Common myeloid progenitor, CD34-positive (primary cell): ENCODE measurements around the gene GJA4.

Experiments
- CTCF ChIA-PET: fragments of 350-600 bp; sonication (Branson Sonifier 250); formaldehyde crosslinking; loops from one replicate; lab custom pipeline; 2021; ENCODE audit warnings: antibody characterized with exemption; lab: Charles Lee
- POLR2A ChIA-PET: fragments of 350-600 bp; sonication (Branson Sonifier 250); formaldehyde crosslinking; loops from one replicate; lab custom pipeline; 2021; ENCODE audit warnings: antibody characterized with exemption; lab: Charles Lee
- DNase-seq, 3 donors: peaks; one replicate each; pipeline versions ENCODE4 v3.0.0 to v3.0.0-alpha.2; 2013
- H3K27ac ChIP-seq, 2 experiments: 1 replicate in 1 of 2; 2 replicates in 1 of 2; pipeline ENCODE4 v1.7.0; 2013; ENCODE audit warnings: inconsistent platforms in 2 of 2, low read length in 2 of 2, mild to moderate bottlenecking in 2 of 2, low read depth in 1 of 2, moderate library complexity in 1 of 2; ENCODE audit not compliant: severe bottlenecking in 2 of 2, insufficient read depth in 1 of 2, poor library complexity in 1 of 2
- H3K27me3 ChIP-seq, 5 experiments: replicated peaks in 2 of 5; 1 replicate in 3 of 5; 2 replicates in 2 of 5; pipeline versions ENCODE4 v1.6.1 to v1.7.0; 2013; ENCODE audit warnings: low read length in 4 of 5, mild to moderate bottlenecking in 2 of 5, moderate library complexity in 2 of 5, inconsistent platforms in 1 of 5; ENCODE audit not compliant: insufficient read depth in 5 of 5, control insufficient read depth in 4 of 5
- H3K36me3 ChIP-seq, 4 experiments: 1 replicate in 2 of 4; 2 replicates in 2 of 4; pipeline versions ENCODE4 v1.6.1 to v1.7.0; 2013; ENCODE audit warnings: low read length in 3 of 4, control low read depth in 1 of 4, mild to moderate bottlenecking in 1 of 4; ENCODE audit not compliant: control insufficient read depth in 4 of 4, insufficient read depth in 4 of 4
- H3K4me1 ChIP-seq, 4 experiments: 1 replicate in 3 of 4; 2 replicates in 1 of 4; pipeline versions ENCODE4 v1.6.1 to v1.7.1; 2013; ENCODE audit warnings: low read length in 3 of 4, mild to moderate bottlenecking in 3 of 4, control low read depth in 1 of 4, inconsistent platforms in 1 of 4, moderate library complexity in 1 of 4; ENCODE audit not compliant: control insufficient read depth in 4 of 4, insufficient read depth in 4 of 4; ENCODE audit errors: control extremely low read depth in 1 of 4
- H3K4me3 ChIP-seq, 7 experiments: 1 replicate in 4 of 7; 2 replicates in 3 of 7; pipeline versions ENCODE4 v1.5.1 to v1.7.0; 2013; ENCODE audit warnings: mild to moderate bottlenecking in 7 of 7, low read length in 6 of 7, moderate library complexity in 6 of 7, inconsistent platforms in 2 of 7, low read depth in 2 of 7, control low read depth in 1 of 7; ENCODE audit not compliant: insufficient read depth in 4 of 7, control insufficient read depth in 1 of 7; ENCODE audit errors: extremely low read depth in 1 of 7
- H3K9me3 ChIP-seq, 5 experiments: 1 replicate in 4 of 5; 2 replicates in 1 of 5; pipeline versions ENCODE4 v1.6.1 to v1.7.1; 2013; ENCODE audit warnings: low read length in 4 of 5, mild to moderate bottlenecking in 2 of 5, inconsistent platforms in 1 of 5, low read depth in 1 of 5, moderate library complexity in 1 of 5; ENCODE audit not compliant: control insufficient read depth in 4 of 5, insufficient read depth in 2 of 5; ENCODE audit errors: control extremely low read depth in 1 of 5
- WGBS: methylation state at CpG from one replicate; pipeline ENCODE4 v1.1.5; 2013; ENCODE audit not compliant: insufficient coverage; 5-methylcytosine and 5-hydroxymethylcytosine counted together

Gene GJA4

DNA sequence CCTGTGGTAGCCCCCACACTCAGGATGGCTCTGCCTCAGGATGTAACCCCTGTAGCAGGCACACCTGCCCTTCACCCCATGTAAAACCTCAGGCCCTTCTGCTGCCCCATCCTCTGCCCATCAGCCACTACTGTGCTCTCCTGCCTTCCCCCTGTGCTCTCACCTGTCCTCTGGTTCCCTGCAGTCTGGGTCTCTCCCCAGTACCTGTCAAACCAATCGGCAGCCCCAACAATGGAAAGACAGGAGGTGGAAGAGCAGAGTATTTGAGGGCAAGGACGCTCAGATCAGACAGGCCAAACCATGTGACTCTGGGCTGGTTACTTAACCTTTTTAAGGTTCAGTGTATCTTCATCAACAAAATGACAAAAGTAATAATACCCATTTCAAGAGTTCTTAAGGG, 35.8 kb downstream of the GJA4 start:
- Histone ChIP-seq H3K4me1 (peaks cover 0 to 43% (median 10%) of the 10 kb centered on the region in 4 experiments), H3K9me3 (no peaks in the 10 kb centered on the region), H3K27me3 (no peaks in the 10 kb centered on the region), H3K4me3 (no peak overlapping the region), H3K27ac (no peak overlapping the region), H3K36me3 (no peaks in the 10 kb centered on the region)
- ChIA-PET POLR2A (no interaction called here), CTCF (no interaction called here)
- WGBS: 80% methylated on average over 1 of the region's 2 CpGs
- no peak for DNase-seq

DNA sequence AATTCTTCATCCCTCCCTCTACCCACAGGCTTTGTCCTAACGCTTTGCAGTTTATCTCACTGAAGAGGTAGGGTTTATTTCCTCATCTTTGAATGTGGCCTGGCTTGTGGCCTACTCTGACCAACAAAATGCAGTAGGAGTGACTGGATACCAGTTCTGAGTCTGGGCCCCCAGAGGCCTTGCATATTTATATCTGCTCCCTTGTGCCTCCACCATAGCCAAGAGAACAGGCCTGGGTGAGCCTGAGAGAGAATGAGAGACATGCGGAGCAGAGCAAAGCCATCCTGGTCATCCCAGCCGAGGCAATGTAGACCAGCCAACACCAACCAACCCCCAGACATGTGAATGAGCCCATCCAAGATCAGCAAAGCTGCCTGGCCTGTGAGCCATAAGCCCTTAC, 36.5 kb downstream of the GJA4 start:
- POLR2A ChIA-PET: no interaction called here
- DNase-seq: peak in 2 of 3 donors; percentile 50 to 68
- H3K4me1 ChIP-seq: peaks cover 0 to 44% (median 10%) of the 10 kb centered on the region in 4 experiments
- H3K36me3 ChIP-seq: no peaks in the 10 kb centered on the region
- no peak overlapping the region for H3K4me3 ChIP-seq
- H3K9me3 ChIP-seq: no peaks in the 10 kb centered on the region
- peak overlapping the region in 1 of 2 experiments; percentile 12 for H3K27ac ChIP-seq
- CTCF ChIA-PET: no interaction called here
- 100% methylated on average over 1 of the region's 3 CpGs for WGBS
- H3K27me3 ChIP-seq: no peaks in the 10 kb centered on the region

DNA sequence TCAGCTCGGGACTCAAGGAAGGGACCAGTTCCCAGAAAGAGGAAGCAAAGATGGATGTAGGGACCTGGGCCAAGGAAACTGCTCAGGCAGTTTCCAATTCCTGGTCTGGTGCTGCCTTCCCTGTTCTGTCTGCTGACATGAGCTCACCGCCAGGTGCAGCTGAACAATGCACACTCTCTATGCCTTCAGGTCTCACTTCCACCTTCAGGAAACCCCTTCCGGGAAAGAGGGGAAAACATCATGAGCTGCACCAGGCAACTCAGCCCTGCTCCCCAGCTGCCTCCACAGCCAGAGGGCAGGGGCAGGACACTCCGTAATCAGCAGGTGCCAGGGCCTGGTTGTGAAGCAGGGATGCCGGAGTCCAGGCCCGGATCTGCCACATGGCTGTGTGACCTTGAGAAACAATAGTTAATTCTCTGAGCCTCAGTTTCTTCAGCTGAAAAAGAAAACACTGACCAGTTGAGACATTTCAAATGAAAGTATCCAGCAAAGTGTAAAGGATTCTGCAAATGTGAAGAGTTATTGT, 39.0 kb downstream of the GJA4 start:
- no peaks in the 10 kb centered on the region for H3K9me3 ChIP-seq
- POLR2A ChIA-PET: no interaction called here
- CTCF ChIA-PET: interaction anchor here (1.0 to 1.3 kb wide), 3 partner anchors 11 to 24 kb away, joined by 3 to 5 read pairs (median 3); no protein-coding TSS in a partner anchor
- no peaks in the 10 kb centered on the region for H3K36me3 ChIP-seq
- DNase-seq: no peak
- H3K27me3 ChIP-seq: no peaks in the 10 kb centered on the region
- H3K27ac ChIP-seq: no peak overlapping the region
- H3K4me1 ChIP-seq: peaks cover 0 to 33% (median 6%) of the 10 kb centered on the region in 4 experiments
- no peak overlapping the region for H3K4me3 ChIP-seq
- 89% methylated on average over 6 of the region's 6 CpGs for WGBS

DNA sequence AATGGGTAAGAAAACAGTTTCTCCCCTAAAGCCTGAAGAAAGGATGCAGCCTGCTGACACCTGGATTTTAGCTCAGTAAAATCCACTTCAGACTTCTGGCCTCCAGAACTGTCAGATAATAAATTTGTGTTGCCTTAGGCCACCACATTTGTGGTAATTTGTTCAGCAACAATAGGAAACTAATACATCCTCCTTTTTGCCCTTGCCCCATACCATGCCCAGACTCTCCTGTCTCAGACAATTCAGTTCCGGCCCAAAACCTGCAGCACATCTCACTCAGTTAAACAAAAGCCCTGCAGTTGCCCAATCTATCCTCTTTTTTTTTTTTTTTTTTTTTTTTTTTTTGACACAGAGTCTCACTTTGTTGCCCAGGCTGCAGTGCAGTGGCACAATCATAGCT, 40.9 kb downstream of the GJA4 start:
- H3K27me3 ChIP-seq: no peaks in the 10 kb centered on the region
- H3K9me3 ChIP-seq: no peaks in the 10 kb centered on the region
- POLR2A ChIA-PET: interaction anchor here (0.8 kb wide), 1 partner anchor 8 kb away, joined by 3 read pairs; no protein-coding TSS in a partner anchor
- H3K4me1 ChIP-seq: peaks cover 0 to 19% (median 5%) of the 10 kb centered on the region in 4 experiments
- peak in 2 of 3 donors; percentile 60 to 73 for DNase-seq
- H3K36me3 ChIP-seq: peaks cover 0 to 2% (median 0%) of the 10 kb centered on the region in 4 experiments
- H3K4me3 ChIP-seq: no peak overlapping the region
- H3K27ac ChIP-seq: no peak overlapping the region
- 63% methylated on average over 1 of the region's 1 CpG for WGBS
- CTCF ChIA-PET: interaction anchor here (1.2 kb wide), 2 partner anchors 9 to 45 kb away, joined by 3 to 4 read pairs; no protein-coding TSS in a partner anchor

DNA sequence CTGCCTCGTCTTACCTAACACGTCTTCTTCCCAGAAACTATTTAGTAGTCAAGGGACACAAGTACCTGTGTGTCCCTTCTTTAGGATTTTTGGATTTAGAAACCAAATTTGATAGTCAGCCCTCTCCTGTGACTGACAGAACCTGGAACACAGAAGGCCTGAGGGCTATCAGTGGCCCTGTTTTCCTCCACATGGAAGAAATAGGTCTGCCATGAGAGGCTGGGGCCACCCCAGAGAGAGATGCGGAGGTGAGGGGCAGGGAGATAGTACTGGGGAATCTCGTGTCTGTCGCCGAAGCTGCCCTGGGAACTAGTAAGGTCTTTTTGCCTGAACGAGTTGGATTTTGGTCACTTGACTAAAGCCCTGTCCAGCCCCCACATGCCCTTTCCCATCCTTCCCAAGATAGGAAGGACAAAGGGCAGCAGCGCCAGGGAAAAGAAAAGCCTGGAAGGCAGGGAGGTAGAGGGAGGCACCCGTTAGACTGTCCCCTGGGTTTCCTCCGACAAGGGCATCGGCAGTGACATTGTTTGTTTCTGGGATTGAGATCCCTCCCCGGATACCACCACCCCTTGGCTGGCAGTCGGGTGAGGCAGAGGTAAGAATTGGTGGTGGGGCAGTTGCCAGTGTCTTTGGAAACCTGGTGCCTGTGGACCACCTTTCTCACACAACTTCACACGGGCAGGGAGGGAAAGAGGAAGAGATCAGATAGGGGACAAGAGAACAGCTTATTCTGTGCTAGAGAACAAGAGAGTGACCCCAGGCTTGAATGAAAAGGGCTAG, 46.9 kb downstream of the GJA4 start:
- H3K4me3 ChIP-seq: no peak overlapping the region
- peaks cover 0 to 2% (median 0%) of the 10 kb centered on the region in 4 experiments for H3K36me3 ChIP-seq
- no peak overlapping the region for H3K27ac ChIP-seq
- H3K27me3 ChIP-seq: no peaks in the 10 kb centered on the region
- H3K9me3 ChIP-seq: no peaks in the 10 kb centered on the region
- WGBS: 81% methylated on average over 5 of the region's 14 CpGs
- CTCF ChIA-PET: no interaction called here
- DNase-seq: no peak
- H3K4me1 ChIP-seq: peaks cover 0 to 21% (median 2%) of the 10 kb centered on the region in 4 experiments
- POLR2A ChIA-PET: no interaction called here

DNA sequence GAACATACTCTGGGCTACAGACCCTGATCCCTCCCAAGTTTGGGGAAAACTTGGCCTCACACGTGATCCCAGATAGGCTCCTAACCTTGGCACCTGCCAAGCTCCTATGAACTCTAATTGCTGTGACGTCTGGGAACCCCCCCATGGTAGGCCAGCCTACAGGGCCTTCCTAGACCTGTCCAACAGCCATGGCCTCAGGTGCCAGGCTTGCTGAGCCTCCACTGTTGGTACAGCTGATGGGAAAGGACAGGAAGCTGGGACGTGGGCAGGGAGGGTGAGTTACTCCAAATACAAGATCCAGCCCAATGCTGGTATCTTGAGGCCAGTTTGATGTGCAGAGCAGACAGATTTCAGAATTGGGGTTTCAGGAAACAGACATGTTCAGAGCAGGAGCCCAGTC, 47.6 kb downstream of the GJA4 start:
- peaks cover 0 to 2% (median 0%) of the 10 kb centered on the region in 4 experiments for H3K36me3 ChIP-seq
- H3K4me3 ChIP-seq: no peak overlapping the region
- ChIA-PET CTCF (no interaction called here), POLR2A (no interaction called here)
- H3K27me3 ChIP-seq: no peaks in the 10 kb centered on the region
- no peak overlapping the region for H3K27ac ChIP-seq
- DNase-seq: no peak
- H3K4me1 ChIP-seq: peaks cover 0 to 27% (median 2%) of the 10 kb centered on the region in 4 experiments
- WGBS: 90% methylated on average over 3 of the region's 3 CpGs
- no peaks in the 10 kb centered on the region for H3K9me3 ChIP-seq

DNA sequence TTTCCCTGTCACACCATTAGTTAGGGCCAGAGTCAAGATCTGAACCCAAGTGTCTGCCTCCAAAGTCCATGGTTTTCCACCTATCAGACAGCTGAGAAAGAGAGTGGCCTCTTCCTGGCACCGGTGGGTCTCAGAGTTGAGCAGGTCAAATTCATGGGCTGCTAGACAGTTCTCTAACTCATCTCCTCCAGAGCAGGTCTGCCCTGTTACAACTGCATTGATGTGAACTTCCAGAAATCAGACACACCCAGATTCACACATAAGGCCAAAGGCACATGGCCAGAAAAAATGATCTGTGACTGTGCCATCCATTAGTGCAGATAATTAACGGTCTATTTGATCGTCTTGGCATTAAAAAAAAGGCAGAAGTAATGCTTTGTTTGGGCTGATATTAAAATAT, 49.3 kb downstream of the GJA4 start:
- DNase-seq: no peak
- Histone ChIP-seq H3K36me3 (peaks cover 0 to 3% (median under 1%) of the 10 kb centered on the region in 4 experiments), H3K4me3 (no peak overlapping the region), H3K27ac (no peak overlapping the region), H3K9me3 (no peaks in the 10 kb centered on the region), H3K4me1 (peaks cover 0 to 44% (median 2%) of the 10 kb centered on the region in 4 experiments), H3K27me3 (no peaks in the 10 kb centered on the region)
- WGBS: 80% methylated on average over 1 of the region's 3 CpGs
- ChIA-PET POLR2A (no interaction called here), CTCF (interaction anchor here (1.5 to 1.7 kb wide), 2 partner anchors 8 to 10 kb away, joined by 3 to 5 read pairs; no protein-coding TSS in a partner anchor)
